ENCODE measurements around the gene PHLPP1. TPM values are rescaled to one million over a fixed set of nuclear protein-coding genes. Genes with fewer than 3 reads are reported as not detected.

Gene PHLPP1
- polyA plus RNA-seq, 2 of the 4 experiments (the other 2 are of a cell fraction) = 6.5 to 12.1 TPM

- 31% methylated on average over 1 of the region's 1 CpG for WGBS (ENCODE audit: missing lambda C conversion rate)
- ATAC-seq (no peak), DNase-seq (ENCODE audit: low read depth in 1 of 2, low spot score in 1 of 2) (no peak), FAIRE-seq (no peak)
- no peaks in the 10 kb centered on the region for H3K9me3 ChIP-seq
- H3K4me2 ChIP-seq = no peak overlapping the region
- ChIA-PET POLR2A (no interaction called here), CTCF (interaction anchor here (1.2 to 1.3 kb wide), 3 partner anchors 18 to 380 kb away, joined by 3 to 4 read pairs (median 4); partner anchors contain the start of gene PHLPP1)
- H3K4me3 ChIP-seq = no peak overlapping the region
- TF ChIP-seq PBX3 (IDR thresholded peaks at IDR 0.05) = no peak
- no peak for TF ChIP-seq CHD2 (IDR thresholded peaks at IDR 0.05; ENCODE audit: low read length, partially characterized antibody)
- H3K4me1 ChIP-seq = no peaks in the 10 kb centered on the region
- no peak overlapping the region for H3K27ac ChIP-seq
Observed at GRCh38 chr18:62964432-62964831, 249.1 kb downstream of the PHLPP1 start.

- FAIRE-seq = no peak
- H3K4me2 ChIP-seq = no peak overlapping the region
- POLR2A ChIA-PET = no interaction called here
Observed at GRCh38 chr18:62967089-62967488, 251.7 kb downstream of the PHLPP1 start.

GRCh38 chr18:62973689-62974088 lies 258.3 kb downstream of the PHLPP1 start:
- Histone ChIP-seq H3K4me1 (peaks cover 20% of the 10 kb centered on the region), H3K4me2 (no peak overlapping the region), H3K27ac (no peak overlapping the region), H3K4me3 (no peak overlapping the region), H3K9me3 (no peaks in the 10 kb centered on the region)
- POLR2A ChIA-PET = no interaction called here
- no peak for ATAC-seq
- CTCF ChIA-PET = interaction anchor here (2.0 kb wide), 1 partner anchor 9 kb away, joined by 14 read pairs; no protein-coding TSS in a partner anchor
- no peak for FAIRE-seq
- 100% methylated on average over 1 of the region's 1 CpG for WGBS (ENCODE audit: missing lambda C conversion rate)
- no peak for TF ChIP-seq RAD21 (conservative IDR thresholded peaks at IDR 0.05 in 1 of 2, IDR thresholded peaks at IDR 0.05 in 1 of 2)
- TF ChIP-seq E2F6 (IDR thresholded peaks at IDR 0.05; ENCODE audit: borderline replicate concordance, low read depth) = no peak
- no peak for TF ChIP-seq CHD2 (IDR thresholded peaks at IDR 0.05; ENCODE audit: low read length, partially characterized antibody)
- TF ChIP-seq ZNF302 (CRISPR knock-in tag; IDR thresholded peaks at IDR 0.05) = no peak
- no peak for TF ChIP-seq POLR2A (IDR thresholded peaks at IDR 0.05; ENCODE audit: low read length)
- DNase-seq (ENCODE audit: low read depth in 1 of 2, low spot score in 1 of 2) = no peak

More at GRCh38 chr18:62967089-62967488, 251.7 kb downstream of the PHLPP1 start:
- H3K9me3 ChIP-seq = no peaks in the 10 kb centered on the region
- DNase-seq (ENCODE audit: low read depth in 1 of 2, low spot score in 1 of 2) (no peak), ATAC-seq (no peak)
- no peaks in the 10 kb centered on the region for H3K4me1 ChIP-seq
- CTCF ChIA-PET = no interaction called here
- H3K27ac ChIP-seq = no peak overlapping the region
- TF ChIP-seq RFX5 (IDR thresholded peaks at IDR 0.05) (no peak), MAX (IDR thresholded peaks at IDR 0.05) (no peak), HES2 (IDR thresholded peaks at IDR 0.05) (no peak), EP300 (IDR thresholded peaks at IDR 0.05) (no peak), FOSB (CRISPR knock-in tag; IDR thresholded peaks at IDR 0.05) (no peak), HDAC2 (IDR thresholded peaks at IDR 0.05) (no peak), REST (IDR thresholded peaks at IDR 0.05) (no peak)
- WGBS (ENCODE audit: missing lambda C conversion rate) = 86% methylated on average over 4 of the region's 4 CpGs
- no peak overlapping the region for H3K4me3 ChIP-seq

GRCh38 chr18:62974388-62974787 lies 259.0 kb downstream of the PHLPP1 start:
- no peak for TF ChIP-seq FOSB (CRISPR knock-in tag; IDR thresholded peaks at IDR 0.05)
- no peak for TF ChIP-seq FOSL2 (IDR thresholded peaks at IDR 0.05)
- no peak for TF ChIP-seq FOSL2 (CRISPR knock-in tag; IDR thresholded peaks at IDR 0.05)
- no peak for TF ChIP-seq HOXA7 (CRISPR knock-in tag; IDR thresholded peaks at IDR 0.05)
- TF ChIP-seq POLR2AphosphoS2 (conservative IDR thresholded peaks at IDR 0.05; ENCODE audit: low read length) = no peak
- TF ChIP-seq CEBPB (IDR thresholded peaks at IDR 0.05) = no peak
- TF ChIP-seq MAZ (IDR thresholded peaks at IDR 0.05; ENCODE audit: borderline replicate concordance, low read depth, low read length) = no peak
- TF ChIP-seq MAFK (IDR thresholded peaks at IDR 0.05; ENCODE audit: partially characterized antibody) = no peak
- TF ChIP-seq RARB (CRISPR knock-in tag; IDR thresholded peaks at IDR 0.05) = no peak
- TF ChIP-seq CHD2 (IDR thresholded peaks at IDR 0.05; ENCODE audit: low read length, partially characterized antibody) = no peak
- no peak for TF ChIP-seq RFX5 (IDR thresholded peaks at IDR 0.05)
- TF ChIP-seq EHF (CRISPR knock-in tag; IDR thresholded peaks at IDR 0.05) = no peak
- no peak for TF ChIP-seq ZNF302 (CRISPR knock-in tag; IDR thresholded peaks at IDR 0.05)
- TF ChIP-seq TP53 (CRISPR knock-in tag; IDR thresholded peaks at IDR 0.05) = no peak
- TF ChIP-seq BHLHE40 (IDR thresholded peaks at IDR 0.05; ENCODE audit: low read depth, low read length) = no peak
- ATAC-seq (no peak), DNase-seq (ENCODE audit: low read depth in 1 of 2, low spot score in 1 of 2) (no peak), FAIRE-seq (no peak)
- CTCF ChIA-PET = interaction anchor here (1.0 to 2.0 kb wide), 2 partner anchors 8 to 388 kb away, joined by 5 to 14 read pairs; no protein-coding TSS in a partner anchor
- WGBS (ENCODE audit: missing lambda C conversion rate) = 84% methylated on average over 2 of the region's 3 CpGs
- Histone ChIP-seq H3K9me3 (no peaks in the 10 kb centered on the region), H3K27ac (no peak overlapping the region), H3K4me1 (peaks cover 25% of the 10 kb centered on the region), H3K4me2 (no peak overlapping the region), H3K4me3 (no peak overlapping the region)
- POLR2A ChIA-PET = no interaction called here
